ENCODE data around the gene PIGBOS1.
A peak's percentile ranks its signal among the peaks of the same experiment; 100 is the strongest.
"Not testable (repeated sequence)": the region's sequence is repeated elsewhere in the genome, so short reads cannot be mapped to it uniquely, and the experiment has no call there.

PIGBOS1 gene

DNA sequence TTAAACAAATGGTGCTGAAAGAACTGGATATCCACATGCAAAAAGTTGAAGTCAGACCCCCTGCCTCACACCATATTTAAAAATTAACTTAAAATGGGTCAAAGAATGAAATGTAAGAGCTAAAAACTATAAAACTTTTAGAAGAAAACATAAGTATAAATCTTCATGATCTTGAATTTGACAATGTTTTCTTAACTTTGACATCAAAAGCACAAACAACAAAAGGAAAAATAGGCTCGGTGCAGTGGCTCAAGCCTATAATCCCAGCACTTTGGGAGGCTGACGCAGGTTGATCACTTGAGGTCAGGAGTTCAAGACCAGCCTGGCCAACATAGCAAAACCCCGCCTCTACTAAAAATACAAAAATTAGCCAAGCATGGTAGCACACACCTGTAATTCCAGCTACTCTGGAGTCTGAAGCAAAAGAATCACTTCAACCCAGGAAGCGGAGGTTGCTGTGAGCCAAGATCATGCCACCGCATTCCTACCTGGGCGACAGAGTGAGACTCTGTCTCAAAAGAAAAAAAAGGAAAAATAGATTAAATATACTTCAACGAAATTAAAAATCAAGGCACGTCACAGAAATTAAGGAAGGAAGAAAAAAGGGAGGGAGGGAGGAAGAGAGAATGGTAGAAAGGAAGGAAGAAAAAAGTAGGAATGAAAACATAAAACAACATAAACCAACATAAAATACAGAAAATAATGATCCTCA is 30.8 kb downstream of the PIGBOS1 start:
- H3K4me3 ChIP-seq (ENCODE audit: low read depth, low read length), result no peak overlapping the region
- DNase-seq (ENCODE audit: low read depth), result no peak
- TF ChIP-seq CTCF (IDR thresholded peaks at IDR 0.05; ENCODE audit: control insufficient read depth, extremely low read depth, insufficient read depth), result no peak

GRCh38 chr15:55286442-55287189 is 32.3 kb downstream of the PIGBOS1 start:
- not testable (repeated sequence) for H3K4me3 ChIP-seq (ENCODE audit: low read depth, low read length); DNase-seq (ENCODE audit: low read depth)

DNA sequence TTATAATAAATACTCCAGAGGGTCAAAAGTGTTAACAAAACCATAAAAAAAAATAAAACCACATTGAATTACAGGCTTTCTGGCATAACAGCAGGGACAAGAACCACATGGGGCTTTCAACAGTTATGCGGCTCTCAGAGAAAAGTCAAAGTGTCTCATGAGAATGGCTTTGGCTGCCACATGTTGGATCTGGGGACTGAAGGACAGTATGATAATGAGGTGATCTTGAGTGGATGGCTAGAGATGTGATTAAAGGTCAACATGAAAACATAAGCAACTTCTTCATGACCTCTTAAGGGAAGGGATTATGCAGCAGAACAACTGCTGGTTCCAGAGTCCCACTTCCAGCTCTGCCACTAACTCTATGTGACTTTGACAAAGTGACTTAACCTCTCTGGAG is 34.5 kb downstream of the PIGBOS1 start:
- no peak for TF ChIP-seq CTCF (IDR thresholded peaks at IDR 0.05; ENCODE audit: control insufficient read depth, extremely low read depth, insufficient read depth)
- no peak for DNase-seq (ENCODE audit: low read depth)

DNA sequence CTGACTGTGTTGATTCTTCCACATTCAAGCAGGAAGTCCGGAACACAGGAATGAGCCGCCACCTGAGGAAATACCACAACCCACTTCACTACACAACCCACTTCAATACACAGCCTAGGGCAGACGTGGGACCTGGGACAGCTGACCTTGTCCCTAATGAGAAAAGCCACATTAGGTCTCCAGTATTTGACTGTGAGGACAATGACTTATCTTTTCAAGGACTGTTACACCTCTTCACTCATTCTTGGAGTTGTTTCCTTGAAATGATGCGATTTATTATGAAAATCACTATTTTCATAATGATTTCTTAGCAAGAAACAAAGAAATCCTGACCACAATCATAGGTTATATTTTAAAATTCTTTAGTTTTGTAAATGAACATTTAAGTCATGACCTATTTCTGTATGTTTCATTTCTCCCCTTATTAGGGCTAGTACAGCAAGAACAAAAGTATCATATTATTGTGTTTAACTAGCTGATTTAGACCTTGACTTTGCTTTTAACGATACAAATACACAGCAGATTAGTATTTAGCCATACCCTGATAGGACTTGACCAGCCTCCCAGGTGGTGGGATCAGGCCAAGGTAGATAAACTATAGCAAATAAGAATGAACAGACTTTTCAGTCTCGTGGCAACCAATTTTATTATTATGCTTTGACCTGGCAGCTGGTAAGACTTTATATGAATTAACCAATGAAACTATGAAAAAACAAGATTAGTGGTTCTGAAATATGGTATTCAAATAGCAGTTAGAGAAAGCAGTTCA is 35.4 kb downstream of the PIGBOS1 start:
- TF ChIP-seq CTCF (IDR thresholded peaks at IDR 0.05; ENCODE audit: control insufficient read depth, extremely low read depth, insufficient read depth), result no peak
- H3K4me3 ChIP-seq (ENCODE audit: low read depth, low read length), result no peak overlapping the region
- DNase-seq (ENCODE audit: low read depth), result peak; percentile 88

More for the DNA sequence above, 34.5 kb downstream of the PIGBOS1 start:
- H3K4me3 ChIP-seq (ENCODE audit: low read depth, low read length), result no peak overlapping the region

DNA sequence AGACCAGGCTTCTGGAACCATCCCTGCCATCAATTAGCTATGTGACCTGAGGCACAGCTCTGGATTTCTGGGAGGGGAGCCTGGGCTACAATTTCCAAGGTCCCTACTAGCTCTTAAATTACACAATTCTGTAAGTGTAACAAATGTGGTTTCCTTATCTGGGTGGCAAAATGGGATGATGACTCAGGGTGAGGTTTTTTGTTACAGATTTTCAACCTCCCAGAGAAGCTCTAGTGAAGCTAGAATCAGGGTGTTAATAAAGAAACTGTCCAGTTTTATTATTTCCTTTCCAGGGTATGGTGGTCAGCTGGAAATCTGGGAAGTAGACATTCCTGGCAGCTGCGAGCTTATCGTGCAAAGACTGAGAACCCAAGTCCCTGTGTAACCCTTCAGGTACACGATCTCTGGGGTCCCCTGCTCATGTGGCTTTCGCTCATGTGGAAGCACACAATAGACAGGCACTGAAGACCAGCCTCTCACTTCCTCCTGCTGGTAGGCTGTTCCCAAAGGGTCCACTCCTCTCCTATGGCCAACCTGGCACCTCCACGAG is 36.6 kb downstream of the PIGBOS1 start:
- no peak for DNase-seq (ENCODE audit: low read depth)
- no peak for TF ChIP-seq CTCF (IDR thresholded peaks at IDR 0.05; ENCODE audit: control insufficient read depth, extremely low read depth, insufficient read depth)
- H3K4me3 ChIP-seq (ENCODE audit: low read depth, low read length), result no peak overlapping the region

DNA sequence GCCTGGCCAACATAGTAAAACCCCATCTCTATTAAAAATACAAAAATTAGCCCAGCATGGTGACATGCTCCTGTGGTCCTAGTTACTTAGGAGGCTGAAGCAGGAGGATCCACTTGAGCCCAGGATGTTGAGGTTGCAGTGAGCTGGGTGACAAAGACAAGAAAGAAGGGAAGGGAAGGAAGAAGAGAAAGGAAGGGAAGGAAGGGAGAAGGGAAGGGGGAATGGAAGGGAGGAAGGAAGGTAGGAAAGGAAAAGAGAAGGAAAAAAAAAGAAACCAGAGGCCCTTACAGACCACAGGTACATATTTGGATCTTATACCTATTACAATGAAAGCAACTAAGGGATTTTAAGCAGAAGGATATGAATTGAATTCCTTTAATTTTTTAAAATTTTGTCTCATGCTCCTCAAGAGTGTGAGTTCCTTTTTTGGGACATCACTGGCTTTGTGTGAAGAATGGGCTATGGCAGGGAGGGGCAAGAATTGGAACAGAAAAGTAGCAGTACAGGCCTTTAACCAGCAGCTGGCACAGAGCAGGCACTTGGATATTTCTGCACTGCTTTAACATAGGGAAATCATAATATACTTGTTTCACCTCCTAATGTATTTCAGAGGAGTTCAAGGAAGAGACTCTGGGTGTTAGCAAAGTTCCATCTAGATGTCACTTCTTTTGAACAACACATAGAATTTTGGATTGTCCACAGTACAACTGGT is 37.2 kb downstream of the PIGBOS1 start:
- no peak for DNase-seq (ENCODE audit: low read depth)
- no peak overlapping the region for H3K4me3 ChIP-seq (ENCODE audit: low read depth, low read length)
- no peak for TF ChIP-seq CTCF (IDR thresholded peaks at IDR 0.05; ENCODE audit: control insufficient read depth, extremely low read depth, insufficient read depth)

GRCh38 chr15:55280589-55280988 is 38.3 kb downstream of the PIGBOS1 start:
- DNase-seq (ENCODE audit: low read depth); H3K4me3 ChIP-seq (ENCODE audit: low read depth, low read length): not testable (repeated sequence)
